Measurements from ENCODE around the gene TRAF1. TPM values are rescaled to one million over a fixed set of nuclear protein-coding genes. Genes with fewer than 3 reads are reported as not detected.

The TRAF1 gene
- total RNA-seq, 1 experiment from 2014 or later: 1.8 TPM

- ATAC-seq: no peak
- Mint-ChIP-seq H3K27me3 (ENCODE audit: low read depth) (no peaks in the 10 kb centered on the region), H3K4me3 (no peak overlapping the region), H3K36me3 (no peaks in the 10 kb centered on the region), H3K27ac (no peak overlapping the region), H3K4me1 (peaks cover 17% of the 10 kb centered on the region), H3K9me3 (no peaks in the 10 kb centered on the region)
- no peak for DNase-seq (ENCODE audit: low spot score)
- POLR2A ChIA-PET: no interaction called here
- CTCF ChIA-PET: no interaction called here
- TF ChIP-seq ZNF532 (CRISPR knock-in tag; IDR thresholded peaks at IDR 0.05; ENCODE audit: borderline replicate concordance): no peak
- TF ChIP-seq CREB1 (CRISPR knock-in tag; IDR thresholded peaks at IDR 0.05): no peak
- no peak for TF ChIP-seq ATF2 (CRISPR knock-in tag; IDR thresholded peaks at IDR 0.05; ENCODE audit: borderline replicate concordance, low read depth)
- no peak for TF ChIP-seq GTF2I (CRISPR knock-in tag; conservative IDR thresholded peaks at IDR 0.05)
- no peak for TF ChIP-seq MYBL2 (CRISPR knock-in tag; IDR thresholded peaks at IDR 0.05)
- TF ChIP-seq ERG (CRISPR knock-in tag; IDR thresholded peaks at IDR 0.05): no peak
- TF ChIP-seq ZBTB43 (CRISPR knock-in tag; IDR thresholded peaks at IDR 0.05): no peak
- TF ChIP-seq MXD4 (CRISPR knock-in tag; IDR thresholded peaks at IDR 0.05; ENCODE audit: borderline replicate concordance): no peak
Observed at GRCh38 chr9:120949290-120949689, 22.7 kb upstream of the TRAF1 start.

- TF ChIP-seq KAT7 (CRISPR knock-in tag; IDR thresholded peaks at IDR 0.05; ENCODE audit: borderline replicate concordance): no peak
- TF ChIP-seq NFYB (CRISPR knock-in tag; conservative IDR thresholded peaks at IDR 0.05; ENCODE audit: low read depth): no peak
- no peak for TF ChIP-seq FOXP4 (CRISPR knock-in tag; IDR thresholded peaks at IDR 0.05)
- TF ChIP-seq HMGA2 (CRISPR knock-in tag; IDR thresholded peaks at IDR 0.05): no peak
- no peak for TF ChIP-seq NFE2L1 (CRISPR knock-in tag; IDR thresholded peaks at IDR 0.05)
- TF ChIP-seq ZBTB21 (CRISPR knock-in tag; IDR thresholded peaks at IDR 0.05; ENCODE audit: borderline replicate concordance): no peak
- TF ChIP-seq ZNF671 (CRISPR knock-in tag; IDR thresholded peaks at IDR 0.05): no peak
- no peak for TF ChIP-seq NR3C1 (CRISPR knock-in tag; conservative IDR thresholded peaks at IDR 0.05; ENCODE audit: low read depth)
- no peak for TF ChIP-seq SP1 (CRISPR knock-in tag; conservative IDR thresholded peaks at IDR 0.05)
- no peak for TF ChIP-seq TP53 (CRISPR knock-in tag; IDR thresholded peaks at IDR 0.05)
- no peak for TF ChIP-seq ATF2 (CRISPR knock-in tag; IDR thresholded peaks at IDR 0.05; ENCODE audit: borderline replicate concordance, low read depth)
- TF ChIP-seq CTCF (IDR thresholded peaks at IDR 0.05): no peak
- TF ChIP-seq ATF3 (CRISPR knock-in tag; conservative IDR thresholded peaks at IDR 0.05): no peak
- TF ChIP-seq NR2C2 (CRISPR knock-in tag; IDR thresholded peaks at IDR 0.05): no peak
- no peak for ATAC-seq
- ChIA-PET CTCF (no interaction called here), POLR2A (no interaction called here)
- no peak for DNase-seq (ENCODE audit: low spot score)
- Mint-ChIP-seq H3K27ac (no peak overlapping the region), H3K4me1 (peaks cover 21% of the 10 kb centered on the region), H3K9me3 (no peaks in the 10 kb centered on the region), H3K4me3 (no peak overlapping the region), H3K27me3 (ENCODE audit: low read depth) (no peaks in the 10 kb centered on the region), H3K36me3 (no peaks in the 10 kb centered on the region)
Observed at GRCh38 chr9:120948824-120949223, 22.2 kb upstream of the TRAF1 start.

Data from WTC11 (cell line).